T-helper 2 cell (primary cell): ENCODE data around the gene PAQR9.
A peak's percentile ranks its signal among the peaks of the same experiment; 100 is the strongest.

ENCODE experiments used
- DNase-seq, 5 experiments: peaks; one replicate each; pipeline versions ENCODE4 v3.0.0 to v3.0.0-alpha.2; 2012 to 2022

Gene PAQR9

GRCh38 chr3:142981108-142981507 is 17.6 kb upstream of the PAQR9 start:
- DNase-seq = no peak

GRCh38 chr3:142977399-142977728 is 13.9 kb upstream of the PAQR9 start:
- DNase-seq = no peak

GRCh38 chr3:142976621-142977398 is 13.3 kb upstream of the PAQR9 start:
- DNase-seq = no peak

- DNase-seq = no peak
These were observed 12.0 kb upstream of the PAQR9 start for GRCh38 chr3:142975316-142975995.

GRCh38 chr3:142973217-142974009 is 9.9 kb upstream of the PAQR9 start:
- no peak for DNase-seq

- no peak for DNase-seq
These were observed 8.7 kb upstream of the PAQR9 start for GRCh38 chr3:142972092-142972753.

- no peak for DNase-seq
These were observed 8.0 kb upstream of the PAQR9 start for GRCh38 chr3:142971431-142971830.

GRCh38 chr3:142968319-142969025 is 5.0 kb upstream of the PAQR9 start:
- DNase-seq = no peak

GRCh38 chr3:142966808-142967207 is 3.3 kb upstream of the PAQR9 start:
- DNase-seq = no peak

GRCh38 chr3:142965581-142965980 is 2.1 kb upstream of the PAQR9 start:
- DNase-seq = no peak

GRCh38 chr3:142963234-142963515 is 299 bp downstream of the PAQR9 start:
- peak in 1 of 5 experiments; percentile 15 for DNase-seq

- peak in 1 of 5 experiments; percentile 17 for DNase-seq
These were observed 797 bp downstream of the PAQR9 start for GRCh38 chr3:142962520-142963233.

GRCh38 chr3:142962175-142962519 is 1.3 kb downstream of the PAQR9 start:
- DNase-seq = no peak

- DNase-seq = no peak
These were observed 1.9 kb downstream of the PAQR9 start for GRCh38 chr3:142961539-142961938.

GRCh38 chr3:142960322-142960850 is 3.1 kb downstream of the PAQR9 start:
- peak in 1 of 5 experiments; percentile 13 for DNase-seq

- peak in 1 of 5 experiments; percentile 24 for DNase-seq
These were observed 4.8 kb downstream of the PAQR9 start for GRCh38 chr3:142958707-142959106.

GRCh38 chr3:142953443-142953842 is 10.0 kb downstream of the PAQR9 start:
- no peak for DNase-seq

GRCh38 chr3:142952272-142953193 is 10.9 kb downstream of the PAQR9 start:
- DNase-seq = no peak

- no peak for DNase-seq
These were observed 11.7 kb downstream of the PAQR9 start for GRCh38 chr3:142951794-142952193.

GRCh38 chr3:142950972-142951371 is 12.5 kb downstream of the PAQR9 start:
- DNase-seq = no peak
